ENCODE data around the gene C9orf153.

Gene C9orf153

DNA sequence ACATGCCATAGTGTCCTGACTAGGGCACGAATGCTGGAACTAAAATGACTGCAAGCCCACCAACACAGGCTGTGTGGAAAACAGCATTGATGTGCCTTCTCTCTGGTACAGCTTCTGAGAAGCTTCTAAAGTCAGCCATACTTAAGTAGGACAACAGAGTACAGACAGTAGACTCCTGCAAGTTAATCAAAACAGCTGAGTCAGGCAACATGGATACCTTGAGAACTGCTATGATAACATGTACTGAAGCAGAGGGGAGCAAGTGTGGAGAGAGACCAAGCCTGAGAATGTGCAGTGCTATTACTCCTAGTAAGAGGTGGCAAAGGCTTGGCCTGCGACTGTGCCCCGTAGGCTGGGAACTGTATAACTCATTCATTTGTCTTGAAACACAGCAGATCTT is 20.4 kb upstream of the C9orf153 start:
- ChIA-PET POLR2A (no interaction called here), CTCF (no interaction called here)
- TF ChIP-seq TARDBP (IDR thresholded peaks at IDR 0.05) = no peak
- DNase-seq (ENCODE audit: extremely low spot score) = no peak

DNA sequence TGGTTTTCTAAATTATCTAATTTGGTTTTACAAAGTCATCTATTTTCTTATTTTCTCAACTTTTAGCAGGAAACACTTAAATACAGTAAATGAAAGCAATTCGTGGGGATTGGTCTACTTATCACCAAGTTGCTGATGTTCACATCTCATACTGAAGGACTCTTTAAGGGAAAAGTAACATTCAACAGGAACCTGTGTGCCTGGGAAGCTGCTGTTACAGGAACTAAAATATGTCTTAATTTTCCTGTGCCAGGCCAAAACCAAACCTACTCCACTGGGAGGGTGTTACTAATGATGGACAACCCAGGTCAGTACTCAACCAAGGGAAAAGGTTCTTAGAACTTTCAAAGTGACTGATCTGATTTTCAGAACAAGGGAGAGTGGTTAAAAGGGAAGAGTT is 17.6 kb upstream of the C9orf153 start:
- no peak for DNase-seq (ENCODE audit: extremely low spot score)
- ChIA-PET CTCF (interaction anchor here (0.7 kb wide), 1 partner anchor 75 kb away, joined by 3 read pairs; no protein-coding TSS in a partner anchor), POLR2A (no interaction called here)
- TF ChIP-seq SP1 (IDR thresholded peaks at IDR 0.05) (no peak), SUZ12 (IDR thresholded peaks at IDR 0.05) (no peak), BHLHE40 (IDR thresholded peaks at IDR 0.05; ENCODE audit: borderline replicate concordance) (no peak), L3MBTL2 (conservative IDR thresholded peaks at IDR 0.05) (no peak), ZNF384 (IDR thresholded peaks at IDR 0.05) (no peak), FOXM1 (IDR thresholded peaks at IDR 0.05; ENCODE audit: borderline replicate concordance) (no peak), FOXK2 (IDR thresholded peaks at IDR 0.05) (no peak), LEF1 (IDR thresholded peaks at IDR 0.05; ENCODE audit: borderline replicate concordance) (no peak), FOXA1 (IDR thresholded peaks at IDR 0.05) (no peak), TARDBP (IDR thresholded peaks at IDR 0.05) (no peak), ELF4 (IDR thresholded peaks at IDR 0.05) (no peak), HDGF (IDR thresholded peaks at IDR 0.05; ENCODE audit: borderline replicate concordance) (no peak), CTBP1 (IDR thresholded peaks at IDR 0.05; ENCODE audit: borderline replicate concordance) (no peak), ARNT (IDR thresholded peaks at IDR 0.05) (no peak), NFRKB (IDR thresholded peaks at IDR 0.05) (no peak)
- TF ChIP-seq, protein P1, sequence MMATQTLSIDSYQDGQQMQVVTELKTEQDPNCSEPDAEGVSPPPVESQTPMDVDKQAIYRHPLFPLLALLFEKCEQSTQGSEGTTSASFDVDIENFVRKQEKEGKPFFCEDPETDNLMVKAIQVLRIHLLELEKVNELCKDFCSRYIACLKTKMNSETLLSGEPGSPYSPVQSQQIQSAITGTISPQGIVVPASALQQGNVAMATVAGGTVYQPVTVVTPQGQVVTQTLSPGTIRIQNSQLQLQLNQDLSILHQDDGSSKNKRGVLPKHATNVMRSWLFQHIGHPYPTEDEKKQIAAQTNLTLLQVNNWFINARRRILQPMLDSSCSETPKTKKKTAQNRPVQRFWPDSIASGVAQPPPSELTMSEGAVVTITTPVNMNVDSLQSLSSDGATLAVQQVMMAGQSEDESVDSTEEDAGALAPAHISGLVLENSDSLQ (IDR thresholded peaks at IDR 0.05) = no peak

DNA sequence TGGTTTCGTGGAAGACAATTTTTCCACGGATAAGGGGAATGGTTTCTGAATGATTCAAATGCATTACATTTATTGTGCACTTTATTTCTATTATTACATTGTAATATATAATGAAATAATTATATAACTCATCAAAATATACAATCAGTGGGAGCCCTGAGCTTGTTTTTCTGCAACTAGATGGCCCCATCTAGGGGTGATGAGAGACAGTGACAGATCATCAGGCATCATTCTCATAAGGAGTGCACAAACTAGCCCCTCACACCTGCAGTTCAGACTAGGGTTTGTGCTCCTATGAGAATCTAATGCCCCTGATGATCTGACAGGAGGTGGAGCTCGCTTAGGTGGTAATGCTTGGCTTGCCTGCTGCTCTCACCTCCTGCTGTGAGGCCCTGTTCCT is 16.5 kb upstream of the C9orf153 start:
- CTCF ChIA-PET = interaction anchor here (0.7 to 1.3 kb wide), 2 partner anchors 74 to 242 kb away, joined by 3 to 4 read pairs; no protein-coding TSS in a partner anchor
- no peak for DNase-seq (ENCODE audit: extremely low spot score)
- TF ChIP-seq, protein P1 (IDR thresholded peaks at IDR 0.05) = 0 out of 2 replicates have a peak, but pooled peaks have one; percentile 5
- TF ChIP-seq ZNF384 (IDR thresholded peaks at IDR 0.05) (no peak), FOXA1 (IDR thresholded peaks at IDR 0.05) (no peak), ELF4 (IDR thresholded peaks at IDR 0.05) (no peak), FOXK2 (IDR thresholded peaks at IDR 0.05) (no peak), ARNT (IDR thresholded peaks at IDR 0.05) (no peak)
- POLR2A ChIA-PET = no interaction called here

DNA sequence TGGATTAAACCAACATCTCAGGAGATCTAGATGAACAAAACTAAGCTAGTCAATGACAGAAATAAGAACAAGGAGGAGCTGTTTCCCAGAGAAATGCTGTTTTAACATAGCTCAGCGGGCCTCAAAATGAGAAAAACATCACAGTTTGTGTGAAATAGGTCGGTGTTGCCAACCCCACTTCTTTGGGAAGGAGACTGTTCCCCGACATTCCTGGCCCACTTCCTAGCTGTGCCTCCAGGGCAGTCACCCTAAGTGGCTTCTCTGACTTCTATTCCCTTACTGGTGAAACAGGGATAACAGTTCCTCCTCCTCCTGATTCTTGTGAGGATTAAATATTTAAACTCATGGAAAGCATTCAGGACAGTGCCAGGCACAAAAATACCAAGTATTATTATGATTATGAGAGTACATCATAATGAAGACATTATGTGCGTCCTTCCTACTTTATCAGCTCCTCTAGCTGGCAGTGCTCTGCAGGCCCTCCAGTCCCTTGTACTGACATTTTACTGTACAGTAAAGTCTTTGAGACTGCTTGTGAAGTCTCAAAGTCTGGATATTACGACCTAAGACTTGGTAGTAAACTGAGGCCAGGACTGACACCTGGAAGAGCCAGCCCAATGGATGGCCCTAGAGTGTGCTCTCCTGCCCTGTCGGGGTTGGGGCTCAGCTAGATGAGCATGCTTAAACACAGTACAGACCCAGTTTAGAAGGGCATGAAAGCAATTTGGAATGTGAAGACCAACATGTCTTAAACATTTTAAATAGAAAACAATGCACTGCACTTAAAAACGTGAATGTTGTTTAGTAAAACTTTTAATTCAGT is 15.6 kb upstream of the C9orf153 start:
- no peak for DNase-seq (ENCODE audit: extremely low spot score)
- TF ChIP-seq SUZ12 (IDR thresholded peaks at IDR 0.05) = no peak
- TF ChIP-seq TARDBP (IDR thresholded peaks at IDR 0.05) = no peak
- no peak for TF ChIP-seq ELF4 (IDR thresholded peaks at IDR 0.05)
- TF ChIP-seq FOXA1 (IDR thresholded peaks at IDR 0.05) = no peak
- no peak for TF ChIP-seq SP1 (IDR thresholded peaks at IDR 0.05)
- TF ChIP-seq LEF1 (IDR thresholded peaks at IDR 0.05; ENCODE audit: borderline replicate concordance) = no peak
- TF ChIP-seq L3MBTL2 (conservative IDR thresholded peaks at IDR 0.05) = no peak
- no peak for TF ChIP-seq HDGF (IDR thresholded peaks at IDR 0.05; ENCODE audit: borderline replicate concordance)
- no peak for TF ChIP-seq ZNF384 (IDR thresholded peaks at IDR 0.05)
- no peak for TF ChIP-seq BHLHE40 (IDR thresholded peaks at IDR 0.05; ENCODE audit: borderline replicate concordance)
- no peak for TF ChIP-seq CTBP1 (IDR thresholded peaks at IDR 0.05; ENCODE audit: borderline replicate concordance)
- TF ChIP-seq, protein P1 (IDR thresholded peaks at IDR 0.05) = no peak
- POLR2A ChIA-PET = no interaction called here

DNA sequence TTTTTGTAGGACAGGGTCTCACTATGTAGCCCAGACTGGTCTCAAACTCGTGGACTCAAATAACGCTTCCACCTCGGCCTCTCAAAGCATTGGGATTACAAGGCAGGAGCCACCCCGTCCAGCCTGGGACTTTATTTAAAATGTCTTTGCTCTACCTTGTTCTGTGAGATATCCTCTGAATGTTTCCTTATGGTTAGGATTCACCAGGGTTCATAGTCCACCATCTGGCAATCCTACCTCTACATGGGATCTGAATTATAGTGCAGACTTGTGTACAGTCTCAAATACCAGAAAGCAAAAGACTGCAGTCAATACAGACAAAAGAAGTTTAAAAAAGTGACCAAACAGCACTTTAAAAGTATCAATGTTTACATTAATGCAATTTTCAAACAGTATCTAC is 12.8 kb upstream of the C9orf153 start:
- no peak for DNase-seq (ENCODE audit: extremely low spot score)
- POLR2A ChIA-PET = no interaction called here
- TF ChIP-seq L3MBTL2 (conservative IDR thresholded peaks at IDR 0.05) (no peak), BHLHE40 (IDR thresholded peaks at IDR 0.05; ENCODE audit: borderline replicate concordance) (no peak), FOXA1 (IDR thresholded peaks at IDR 0.05) (no peak), TARDBP (IDR thresholded peaks at IDR 0.05) (no peak), FOXK2 (IDR thresholded peaks at IDR 0.05) (no peak), ELF4 (IDR thresholded peaks at IDR 0.05) (no peak), ZNF384 (IDR thresholded peaks at IDR 0.05) (no peak), SP1 (IDR thresholded peaks at IDR 0.05) (no peak), LEF1 (IDR thresholded peaks at IDR 0.05; ENCODE audit: borderline replicate concordance) (no peak), HDGF (IDR thresholded peaks at IDR 0.05; ENCODE audit: borderline replicate concordance) (no peak), FOXM1 (IDR thresholded peaks at IDR 0.05; ENCODE audit: borderline replicate concordance) (no peak), CTBP1 (IDR thresholded peaks at IDR 0.05; ENCODE audit: borderline replicate concordance) (no peak), ARNT (IDR thresholded peaks at IDR 0.05) (no peak), NFRKB (IDR thresholded peaks at IDR 0.05) (no peak), SUZ12 (IDR thresholded peaks at IDR 0.05) (no peak)
- TF ChIP-seq, protein P1 (IDR thresholded peaks at IDR 0.05) = no peak
- CTCF ChIA-PET = no interaction called here

More for the DNA sequence above, 15.6 kb upstream of the C9orf153 start:
- CTCF ChIA-PET = interaction anchor here (1.3 kb wide), 1 partner anchor 73 kb away, joined by 4 read pairs; no protein-coding TSS in a partner anchor
